Neural progenitor cell (in vitro differentiated cells): ENCODE measurements around the gene CDS2. TPM values are rescaled to one million over a fixed set of nuclear protein-coding genes. Genes with fewer than 3 reads are reported as not detected.

Experiments
- DNase-seq: peaks from one replicate; pipeline ENCODE4 v3.0.0-alpha.2; 2016; ENCODE audit warnings: low spot score
- H2AFZ ChIP-seq: fragments of 200-600 bp; sonication (generic); replicated peaks from 2 replicates; pipeline ENCODE4 v1.6.1; 2016; ENCODE audit warnings: antibody characterized with exemption
- H3F3A ChIP-seq: fragments of 200-600 bp; sonication (generic); 2 replicates; pipeline ENCODE4 v1.6.1; 2016; ENCODE audit warnings: antibody characterized with exemption, low read depth
- H3K27ac ChIP-seq: fragments of 200-600 bp; sonication (generic); 2 replicates; pipeline ENCODE4 v1.5.1; 2016; ENCODE audit warnings: mild to moderate bottlenecking
- H3K27me3 ChIP-seq: fragments of 200-600 bp; sonication (generic); 2 replicates; pipeline ENCODE4 v1.6.1; 2016; ENCODE audit warnings: mild to moderate bottlenecking, moderate library complexity
- H3K36me3 ChIP-seq: fragments of 200-600 bp; sonication (generic); 2 replicates; pipeline ENCODE4 v1.5.1; 2016
- H3K4me1 ChIP-seq: fragments of 200-600 bp; sonication (generic); 2 replicates; pipeline ENCODE4 v1.6.1; 2016; ENCODE audit warnings: mixed run types
- H3K4me2 ChIP-seq: fragments of 200-600 bp; sonication (generic); 2 replicates; pipeline ENCODE4 v1.6.1; 2016
- H3K4me3 ChIP-seq: fragments of 200-600 bp; sonication (generic); 2 replicates; pipeline ENCODE4 v1.5.1; 2016
- H3K79me2 ChIP-seq: fragments of 200-600 bp; sonication (generic); 2 replicates; pipeline ENCODE4 v1.6.1; 2016; ENCODE audit warnings: low read depth
- H3K9ac ChIP-seq: fragments of 200-600 bp; sonication (generic); 2 replicates; pipeline ENCODE4 v1.6.1; 2016
- H3K9me3 ChIP-seq: fragments of 200-600 bp; sonication (generic); 2 replicates; pipeline ENCODE4 v1.5.1; 2016; ENCODE audit warnings: low read depth
- H4K20me1 ChIP-seq: fragments of 200-600 bp; sonication (generic); 2 replicates; pipeline ENCODE4 v1.6.1; 2016; ENCODE audit warnings: low read depth
- H3K27ac Mint-ChIP-seq: 3 replicates; pipeline ENCODE4 v1.8.0; 2021; ENCODE audit warnings: mixed read lengths
- H3K27me3 Mint-ChIP-seq: 2 replicates; pipeline ENCODE4 v1.8.0; 2022; ENCODE audit warnings: low read depth, mild to moderate bottlenecking, inconsistent platforms, moderate library complexity, mixed read lengths; ENCODE audit not compliant: insufficient read depth
- H3K36me3 Mint-ChIP-seq: 3 replicates; pipeline ENCODE4 v1.8.0; 2021; ENCODE audit warnings: mixed read lengths
- H3K4me1 Mint-ChIP-seq: 3 replicates; pipeline ENCODE4 v1.8.0; 2021; ENCODE audit warnings: mixed read lengths
- H3K4me3 Mint-ChIP-seq: 3 replicates; pipeline ENCODE4 v1.8.0; 2021; ENCODE audit warnings: mild to moderate bottlenecking, moderate library complexity, mixed read lengths
- H3K9me3 Mint-ChIP-seq: 3 replicates; pipeline ENCODE4 v1.8.0; 2020; ENCODE audit warnings: mixed read lengths
- EZH2 ChIP-seq: fragments of 200-600 bp; sonication (generic); IDR thresholded peaks from 2 replicates; pipeline ENCODE4 v1.6.1; 2017; ENCODE audit warnings: antibody characterized with exemption, mild to moderate bottlenecking, moderate library complexity
- EZH2phosphoT487 ChIP-seq: fragments of 200-600 bp; sonication (generic); IDR thresholded peaks from 2 replicates; pipeline ENCODE4 v1.6.1; 2017; ENCODE audit warnings: antibody characterized with exemption
- total RNA-seq: library from RNA; depleted of rRNA; stranded (reverse); fragments of >200 nt; gene quantifications from 2 replicates; pipeline ENCODE4 v1.2.3, GENCODE V29; 2015; ENCODE audit warnings: low replicate concordance
- TF ChIP-seq, protein P1 (sequence below): fragments of 200-600 bp; sonication (generic); IDR thresholded peaks from 2 replicates; pipeline ENCODE4 v1.5.1; 2017; ENCODE audit warnings: antibody characterized with exemption, mild to moderate bottlenecking

Gene CDS2
- total RNA-seq, 1 donor from 2014 or later: 59.8 TPM

DNA sequence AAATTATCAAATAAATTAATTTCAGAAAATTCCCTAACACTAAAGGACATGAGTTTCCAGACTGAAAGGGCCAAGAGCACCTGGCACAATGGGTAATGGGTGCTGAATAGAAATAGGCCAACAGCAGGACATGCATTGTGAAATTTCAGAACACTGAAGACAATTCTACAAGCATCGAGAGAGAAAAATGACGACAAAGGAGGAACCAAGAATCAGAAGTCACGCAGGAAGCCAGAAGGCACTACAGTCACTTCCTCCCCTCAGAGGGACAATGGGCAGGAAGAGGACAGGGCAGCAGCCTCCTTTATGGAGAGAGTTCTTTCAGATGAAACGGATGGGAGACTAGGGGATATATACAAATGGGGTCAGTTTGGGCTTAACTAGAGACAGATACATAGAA lies 36.6 kb upstream of the CDS2 start:
- Histone ChIP-seq H3K36me3 (no peaks in the 10 kb centered on the region), H3K27ac (no peak overlapping the region), H3K27me3 (no peaks in the 10 kb centered on the region), H3K9me3 (no peaks in the 10 kb centered on the region), H3K4me2 (no peak overlapping the region), H4K20me1 (no peaks in the 10 kb centered on the region), H3F3A (no peaks in the 10 kb centered on the region), H3K4me1 (no peaks in the 10 kb centered on the region), H3K79me2 (no peaks in the 10 kb centered on the region), H2AFZ (no peak overlapping the region), H3K4me3 (no peak overlapping the region), H3K9ac (no peak overlapping the region)
- Mint-ChIP-seq H3K36me3 (peaks cover 7% of the 10 kb centered on the region), H3K4me1 (no peaks in the 10 kb centered on the region), H3K27ac (no peak overlapping the region), H3K4me3 (no peak overlapping the region), H3K27me3 (no peaks in the 10 kb centered on the region), H3K9me3 (no peaks in the 10 kb centered on the region)
- TF ChIP-seq, protein P1, sequence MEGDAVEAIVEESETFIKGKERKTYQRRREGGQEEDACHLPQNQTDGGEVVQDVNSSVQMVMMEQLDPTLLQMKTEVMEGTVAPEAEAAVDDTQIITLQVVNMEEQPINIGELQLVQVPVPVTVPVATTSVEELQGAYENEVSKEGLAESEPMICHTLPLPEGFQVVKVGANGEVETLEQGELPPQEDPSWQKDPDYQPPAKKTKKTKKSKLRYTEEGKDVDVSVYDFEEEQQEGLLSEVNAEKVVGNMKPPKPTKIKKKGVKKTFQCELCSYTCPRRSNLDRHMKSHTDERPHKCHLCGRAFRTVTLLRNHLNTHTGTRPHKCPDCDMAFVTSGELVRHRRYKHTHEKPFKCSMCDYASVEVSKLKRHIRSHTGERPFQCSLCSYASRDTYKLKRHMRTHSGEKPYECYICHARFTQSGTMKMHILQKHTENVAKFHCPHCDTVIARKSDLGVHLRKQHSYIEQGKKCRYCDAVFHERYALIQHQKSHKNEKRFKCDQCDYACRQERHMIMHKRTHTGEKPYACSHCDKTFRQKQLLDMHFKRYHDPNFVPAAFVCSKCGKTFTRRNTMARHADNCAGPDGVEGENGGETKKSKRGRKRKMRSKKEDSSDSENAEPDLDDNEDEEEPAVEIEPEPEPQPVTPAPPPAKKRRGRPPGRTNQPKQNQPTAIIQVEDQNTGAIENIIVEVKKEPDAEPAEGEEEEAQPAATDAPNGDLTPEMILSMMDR: no peak
- TF ChIP-seq EZH2 (no peak), EZH2phosphoT487 (no peak)
- no peak for DNase-seq

DNA sequence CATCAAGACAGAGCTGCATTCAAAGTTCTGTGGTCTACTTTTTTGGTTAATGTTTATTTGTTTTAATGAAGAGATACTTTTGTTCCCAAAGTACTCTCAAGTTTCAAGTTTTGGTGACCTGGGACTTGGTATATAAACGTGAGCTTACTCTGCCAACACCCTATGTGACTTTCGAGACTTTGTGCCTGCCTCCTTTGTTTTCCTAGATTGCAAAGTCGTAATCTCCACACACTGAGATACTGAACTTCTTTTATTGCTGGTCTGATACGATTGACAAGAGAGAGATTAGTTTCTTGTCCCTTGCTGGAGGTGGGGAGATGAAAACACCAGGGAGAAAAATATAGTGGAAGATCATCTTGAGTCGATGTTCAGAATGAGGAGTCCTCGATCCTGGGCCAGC lies 34.9 kb upstream of the CDS2 start:
- H4K20me1 ChIP-seq: no peaks in the 10 kb centered on the region
- Mint-ChIP-seq H3K9me3 (no peaks in the 10 kb centered on the region), H3K4me3 (no peak overlapping the region), H3K36me3 (peaks cover 7% of the 10 kb centered on the region), H3K4me1 (no peaks in the 10 kb centered on the region), H3K27ac (no peak overlapping the region), H3K27me3 (no peaks in the 10 kb centered on the region)
- no peak overlapping the region for H3K4me3 ChIP-seq
- H2AFZ ChIP-seq: no peak overlapping the region
- no peak for TF ChIP-seq EZH2
- TF ChIP-seq, protein P1: no peak
- no peak for TF ChIP-seq EZH2phosphoT487
- no peak overlapping the region for H3K27ac ChIP-seq
- no peak for DNase-seq
- no peak overlapping the region for H3K9ac ChIP-seq
- no peaks in the 10 kb centered on the region for H3K27me3 ChIP-seq
- H3K4me2 ChIP-seq: no peak overlapping the region
- H3K4me1 ChIP-seq: no peaks in the 10 kb centered on the region
- H3K9me3 ChIP-seq: no peaks in the 10 kb centered on the region
- no peaks in the 10 kb centered on the region for H3K36me3 ChIP-seq
- no peaks in the 10 kb centered on the region for H3F3A ChIP-seq
- H3K79me2 ChIP-seq: no peaks in the 10 kb centered on the region

DNA sequence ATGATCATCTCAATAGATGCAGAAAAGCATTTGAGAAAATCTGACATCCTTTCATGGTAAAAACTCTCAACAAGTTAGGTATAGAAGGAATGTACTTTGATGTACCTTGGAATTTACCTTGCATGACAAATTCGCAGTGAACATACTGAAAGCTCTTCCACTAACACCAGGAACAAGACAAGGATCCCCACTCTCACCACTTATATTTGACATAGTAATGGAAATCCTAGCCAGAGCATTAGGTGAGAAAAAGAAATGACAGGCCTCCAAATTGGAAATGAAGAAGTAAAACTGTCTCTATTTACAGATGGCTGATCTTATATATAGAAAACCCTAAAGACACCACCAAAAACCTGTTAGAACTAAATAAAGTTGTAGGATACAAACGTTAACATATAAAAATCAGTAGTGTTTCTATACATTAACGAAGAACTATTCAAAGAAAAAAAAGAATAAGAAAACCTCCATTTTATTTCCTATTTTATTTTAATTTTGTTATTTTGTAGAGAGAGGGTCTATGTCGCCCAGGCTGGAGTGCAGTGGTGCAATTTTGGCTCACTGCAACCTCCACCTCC lies 34.0 kb upstream of the CDS2 start:
- Histone ChIP-seq H3K27me3 (no peaks in the 10 kb centered on the region), H3K79me2 (no peaks in the 10 kb centered on the region), H3K4me1 (no peaks in the 10 kb centered on the region), H3K36me3 (no peaks in the 10 kb centered on the region), H4K20me1 (no peaks in the 10 kb centered on the region), H3K9me3 (no peaks in the 10 kb centered on the region), H3F3A (no peaks in the 10 kb centered on the region), H3K27ac (no peak overlapping the region), H3K4me2 (no peak overlapping the region), H3K9ac (no peak overlapping the region), H2AFZ (no peak overlapping the region), H3K4me3 (no peak overlapping the region)
- Mint-ChIP-seq H3K27me3 (no peaks in the 10 kb centered on the region), H3K36me3 (peaks cover 7% of the 10 kb centered on the region), H3K27ac (no peak overlapping the region), H3K4me1 (no peaks in the 10 kb centered on the region), H3K9me3 (no peaks in the 10 kb centered on the region), H3K4me3 (no peak overlapping the region)
- TF ChIP-seq EZH2 (no peak), EZH2phosphoT487 (no peak)
- TF ChIP-seq, protein P1: no peak
- no peak for DNase-seq
